ENCODE measurements around the gene FKTN. TPM values are rescaled to one million over a fixed set of nuclear protein-coding genes. Genes with fewer than 3 reads are reported as not detected.

FKTN gene
- total RNA-seq, 1 donor from 2014 or later = 21.1 TPM

DNA sequence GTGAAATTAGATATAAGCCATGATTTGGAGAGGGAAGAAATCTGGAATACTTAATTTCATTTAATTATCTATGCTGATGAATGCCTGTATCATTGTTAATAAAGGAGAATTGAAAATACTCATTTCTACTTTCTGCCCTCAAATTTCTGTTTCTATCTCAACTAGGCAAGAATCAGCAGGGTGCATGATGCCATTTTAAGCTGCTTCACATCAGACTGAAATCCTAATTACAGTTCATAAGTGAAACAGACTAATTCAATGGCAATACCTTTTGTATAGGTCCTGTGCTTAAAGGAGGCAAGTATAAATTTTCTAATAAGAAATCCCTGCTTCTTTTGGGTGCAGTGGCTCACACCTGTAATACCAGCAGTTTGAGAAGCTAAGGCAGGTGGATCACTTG lies 82.0 kb downstream of the FKTN start:
- H2AFZ ChIP-seq (ENCODE audit: low read depth, low read length) = no peak overlapping the region
- no peaks in the 10 kb centered on the region for H3K36me3 ChIP-seq (ENCODE audit: insufficient read depth, low read length)
- TF ChIP-seq, protein P1, sequence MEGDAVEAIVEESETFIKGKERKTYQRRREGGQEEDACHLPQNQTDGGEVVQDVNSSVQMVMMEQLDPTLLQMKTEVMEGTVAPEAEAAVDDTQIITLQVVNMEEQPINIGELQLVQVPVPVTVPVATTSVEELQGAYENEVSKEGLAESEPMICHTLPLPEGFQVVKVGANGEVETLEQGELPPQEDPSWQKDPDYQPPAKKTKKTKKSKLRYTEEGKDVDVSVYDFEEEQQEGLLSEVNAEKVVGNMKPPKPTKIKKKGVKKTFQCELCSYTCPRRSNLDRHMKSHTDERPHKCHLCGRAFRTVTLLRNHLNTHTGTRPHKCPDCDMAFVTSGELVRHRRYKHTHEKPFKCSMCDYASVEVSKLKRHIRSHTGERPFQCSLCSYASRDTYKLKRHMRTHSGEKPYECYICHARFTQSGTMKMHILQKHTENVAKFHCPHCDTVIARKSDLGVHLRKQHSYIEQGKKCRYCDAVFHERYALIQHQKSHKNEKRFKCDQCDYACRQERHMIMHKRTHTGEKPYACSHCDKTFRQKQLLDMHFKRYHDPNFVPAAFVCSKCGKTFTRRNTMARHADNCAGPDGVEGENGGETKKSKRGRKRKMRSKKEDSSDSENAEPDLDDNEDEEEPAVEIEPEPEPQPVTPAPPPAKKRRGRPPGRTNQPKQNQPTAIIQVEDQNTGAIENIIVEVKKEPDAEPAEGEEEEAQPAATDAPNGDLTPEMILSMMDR (IDR thresholded peaks at IDR 0.05; ENCODE audit: insufficient read depth, low read depth, low read length) = no peak
- TF ChIP-seq EZH2 (IDR thresholded peaks at IDR 0.05; ENCODE audit: insufficient read depth, low read length) = no peak
- Mint-ChIP-seq H3K4me1 (ENCODE audit: low read depth, unreplicated experiment) (peaks cover 9% of the 10 kb centered on the region), H3K27me3 (ENCODE audit: low read depth, unreplicated experiment) (no peaks in the 10 kb centered on the region), H3K27ac (ENCODE audit: unreplicated experiment) (no peak overlapping the region), H3K36me3 (ENCODE audit: low read depth, unreplicated experiment) (no peaks in the 10 kb centered on the region), H3K9me3 (ENCODE audit: unreplicated experiment) (peaks cover 2% of the 10 kb centered on the region), H3K4me3 (ENCODE audit: unreplicated experiment) (no peak overlapping the region)
- FAIRE-seq (no peak), DNase-seq (ENCODE audit: low read depth) (no peak)
- no peaks in the 10 kb centered on the region for H3K4me1 ChIP-seq (ENCODE audit: insufficient read depth, low read length)
- H3K27ac ChIP-seq (ENCODE audit: low read depth, low read length) = no peak overlapping the region
- H3K9me3 ChIP-seq (ENCODE audit: insufficient read depth, low read depth, low read length) = no peaks in the 10 kb centered on the region
- no peak overlapping the region for H3K4me3 ChIP-seq (ENCODE audit: insufficient read depth, low read depth, low read length)
- no peaks in the 10 kb centered on the region for H3K27me3 ChIP-seq (ENCODE audit: insufficient read depth, low read length)
- H3K4me2 ChIP-seq (ENCODE audit: low read length) = no peak overlapping the region
- H3K9ac ChIP-seq (ENCODE audit: low read length) = no peak overlapping the region
- H3K79me2 ChIP-seq (ENCODE audit: insufficient read depth, low read length) = no peaks in the 10 kb centered on the region
- H4K20me1 ChIP-seq (ENCODE audit: insufficient read depth, low read length) = no peaks in the 10 kb centered on the region

DNA sequence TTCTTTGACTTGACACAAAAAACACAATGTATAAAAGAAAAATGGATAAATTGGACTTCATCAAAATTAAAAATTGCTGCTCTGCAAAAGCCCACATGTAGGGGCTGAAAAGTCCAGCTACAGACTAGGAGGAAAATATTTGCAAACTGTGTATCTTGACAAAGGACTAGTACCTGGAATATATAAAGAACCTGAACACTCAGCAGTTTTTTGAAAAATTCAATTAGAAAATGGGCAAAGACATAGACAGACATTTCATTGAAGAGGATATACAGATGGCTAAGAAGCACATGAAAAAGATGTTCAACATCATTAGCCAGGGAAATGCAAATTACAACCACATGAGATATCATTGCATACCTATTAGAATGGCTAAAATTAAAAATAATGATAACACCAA lies 85.9 kb downstream of the FKTN start:
- Histone ChIP-seq H3K4me2 (ENCODE audit: low read length) (no peak overlapping the region), H3K9me3 (ENCODE audit: insufficient read depth, low read depth, low read length) (no peaks in the 10 kb centered on the region), H3K27me3 (ENCODE audit: insufficient read depth, low read length) (no peaks in the 10 kb centered on the region), H3K36me3 (ENCODE audit: insufficient read depth, low read length) (no peaks in the 10 kb centered on the region), H3K9ac (ENCODE audit: low read length) (no peak overlapping the region), H4K20me1 (ENCODE audit: insufficient read depth, low read length) (no peaks in the 10 kb centered on the region), H3K27ac (ENCODE audit: low read depth, low read length) (no peak overlapping the region), H3K79me2 (ENCODE audit: insufficient read depth, low read length) (no peaks in the 10 kb centered on the region), H2AFZ (ENCODE audit: low read depth, low read length) (no peak overlapping the region), H3K4me1 (ENCODE audit: insufficient read depth, low read length) (no peaks in the 10 kb centered on the region), H3K4me3 (ENCODE audit: insufficient read depth, low read depth, low read length) (no peak overlapping the region)
- FAIRE-seq = no peak
- no peak overlapping the region for H3K27ac Mint-ChIP-seq (ENCODE audit: unreplicated experiment)
- H3K4me3 Mint-ChIP-seq (ENCODE audit: unreplicated experiment) = no peak overlapping the region
- no peaks in the 10 kb centered on the region for H3K27me3 Mint-ChIP-seq (ENCODE audit: low read depth, unreplicated experiment)
- H3K9me3 Mint-ChIP-seq (ENCODE audit: unreplicated experiment) = peaks cover 2% of the 10 kb centered on the region
- peaks cover 2% of the 10 kb centered on the region for H3K4me1 Mint-ChIP-seq (ENCODE audit: low read depth, unreplicated experiment)
- no peak for TF ChIP-seq EZH2 (IDR thresholded peaks at IDR 0.05; ENCODE audit: insufficient read depth, low read length)
- TF ChIP-seq, protein P1 (IDR thresholded peaks at IDR 0.05; ENCODE audit: insufficient read depth, low read depth, low read length) = no peak
- no peak for DNase-seq (ENCODE audit: low read depth)
- H3K36me3 Mint-ChIP-seq (ENCODE audit: low read depth, unreplicated experiment) = no peaks in the 10 kb centered on the region

DNA sequence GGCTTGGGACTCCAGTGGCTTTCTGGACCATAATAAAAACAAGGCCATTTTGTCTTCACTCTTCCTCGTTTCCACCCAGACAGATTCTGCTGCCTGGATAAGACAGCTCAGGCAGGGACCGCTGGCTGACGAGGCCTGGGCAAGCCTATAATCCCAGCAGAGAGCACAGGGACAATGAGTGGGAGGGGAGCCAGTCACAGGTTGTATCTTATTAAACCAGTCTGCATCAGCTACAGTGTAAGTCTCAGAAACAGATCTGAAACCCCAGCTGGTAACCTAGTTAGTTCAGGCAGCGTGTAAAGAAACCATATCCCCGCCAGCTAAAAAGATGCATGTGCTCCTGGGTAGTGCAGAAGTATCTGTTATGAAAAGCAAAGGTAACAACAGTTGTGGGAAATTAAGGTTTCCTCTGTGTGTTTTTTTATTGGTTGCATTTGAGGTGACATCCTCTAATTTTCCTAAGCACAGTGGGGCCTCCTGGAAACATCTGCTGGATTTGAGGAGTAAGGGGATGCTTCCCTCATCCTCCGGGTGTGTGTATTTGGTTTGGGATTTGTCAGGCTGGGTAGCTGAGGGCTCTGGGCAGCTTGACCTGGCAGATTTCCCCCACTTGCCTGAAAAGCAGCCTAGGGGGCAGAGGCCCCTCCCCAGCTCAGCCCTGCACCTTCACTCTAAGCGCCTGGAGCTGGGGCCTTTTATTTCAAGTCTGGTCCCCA lies 89.1 kb downstream of the FKTN start:
- no peaks in the 10 kb centered on the region for H3K4me1 ChIP-seq (ENCODE audit: insufficient read depth, low read length)
- no peaks in the 10 kb centered on the region for H4K20me1 ChIP-seq (ENCODE audit: insufficient read depth, low read length)
- no peak overlapping the region for H3K9ac ChIP-seq (ENCODE audit: low read length)
- no peaks in the 10 kb centered on the region for H3K4me1 Mint-ChIP-seq (ENCODE audit: low read depth, unreplicated experiment)
- no peak overlapping the region for H2AFZ ChIP-seq (ENCODE audit: low read depth, low read length)
- no peak for TF ChIP-seq EZH2 (IDR thresholded peaks at IDR 0.05; ENCODE audit: insufficient read depth, low read length)
- TF ChIP-seq, protein P1 (IDR thresholded peaks at IDR 0.05; ENCODE audit: insufficient read depth, low read depth, low read length) = no peak
- no peak overlapping the region for H3K4me3 ChIP-seq (ENCODE audit: insufficient read depth, low read depth, low read length)
- no peaks in the 10 kb centered on the region for H3K36me3 Mint-ChIP-seq (ENCODE audit: low read depth, unreplicated experiment)
- no peaks in the 10 kb centered on the region for H3K36me3 ChIP-seq (ENCODE audit: insufficient read depth, low read length)
- no peak for FAIRE-seq
- no peak overlapping the region for H3K4me3 Mint-ChIP-seq (ENCODE audit: unreplicated experiment)
- H3K27ac ChIP-seq (ENCODE audit: low read depth, low read length) = no peak overlapping the region
- DNase-seq (ENCODE audit: low read depth) = no peak
- H3K79me2 ChIP-seq (ENCODE audit: insufficient read depth, low read length) = no peaks in the 10 kb centered on the region
- H3K4me2 ChIP-seq (ENCODE audit: low read length) = no peak overlapping the region
- peaks cover 2% of the 10 kb centered on the region for H3K9me3 Mint-ChIP-seq (ENCODE audit: unreplicated experiment)
- peaks cover 2% of the 10 kb centered on the region for H3K27me3 Mint-ChIP-seq (ENCODE audit: low read depth, unreplicated experiment)
- no peak overlapping the region for H3K27ac Mint-ChIP-seq (ENCODE audit: unreplicated experiment)
- no peaks in the 10 kb centered on the region for H3K9me3 ChIP-seq (ENCODE audit: insufficient read depth, low read depth, low read length)
- no peaks in the 10 kb centered on the region for H3K27me3 ChIP-seq (ENCODE audit: insufficient read depth, low read length)
